ENCODE measurements around the gene RTN4RL1.

- TF ChIP-seq CTCF (IDR thresholded peaks at IDR 0.05): no peak
- no peak for TF ChIP-seq REST (IDR thresholded peaks at IDR 0.05; ENCODE audit: insufficient read depth in 1 of 2, low read depth in 2 of 2, low read length in 1 of 2)
Measured at GRCh38 chr17:1965556-1966273, 59.4 kb downstream of the RTN4RL1 start.

All from Panc1 (cell line).